HAP-1 (cell line): ENCODE data around the gene ANKRD13A.
"Not testable (repeated sequence)": the region's sequence is repeated elsewhere in the genome, so short reads cannot be mapped to it uniquely, and the experiment has no call there.

Experiments used
- DNase-seq, 2 experiments: peaks; one replicate each; pipeline ENCODE4 v3.0.0-alpha.2; 2016 to 2020; ENCODE audit warnings: low spot score in 2 of 2
- H3K27me3 ChIP-seq: fragments of 250-450 bp; sonication (Bioruptor Pico); 2 replicates; pipeline ENCODE4 v1.5.1; 2020; ENCODE audit warnings: low read depth, mild to moderate bottlenecking, moderate library complexity
- H3K36me3 ChIP-seq: fragments of 250-450 bp; sonication (Bioruptor Pico); replicated peaks from 2 replicates; pipeline ENCODE4 v1.5.1; 2020; ENCODE audit warnings: mild to moderate bottlenecking
- H3K4me1 ChIP-seq: fragments of 250-450 bp; sonication (Bioruptor Pico); 2 replicates; pipeline ENCODE4 v1.5.1; 2020; ENCODE audit warnings: mild to moderate bottlenecking
- H3K4me3 ChIP-seq: fragments of 250-450 bp; sonication (Bioruptor Pico); 2 replicates; pipeline ENCODE4 v1.5.1; 2020; ENCODE audit warnings: mild to moderate bottlenecking, moderate library complexity
- H3K9me3 ChIP-seq: fragments of 250-450 bp; sonication (Bioruptor Pico); 2 replicates; pipeline ENCODE4 v1.5.1; 2020; ENCODE audit warnings: mild to moderate bottlenecking, moderate library complexity
- in situ Hi-C: fragments of 300-500 bp; cut with MboI; formaldehyde crosslinking; loops from 3 replicates; pipeline ENCODE4 v1.14.3; 2020; ENCODE audit warnings: low sequenced_read_pairs, inconsistent platforms, mixed read lengths

The ANKRD13A gene

GRCh38 chr12:109963743-109964429, 35.3 kb upstream of the ANKRD13A start:
- no peaks in the 10 kb centered on the region for H3K9me3 ChIP-seq
- H3K36me3 ChIP-seq, result peaks cover 23% of the 10 kb centered on the region
- no peaks in the 10 kb centered on the region for H3K4me1 ChIP-seq
- no peak overlapping the region for H3K4me3 ChIP-seq
- no peaks in the 10 kb centered on the region for H3K27me3 ChIP-seq
- in situ Hi-C loops, result no loop called here
- no peak for DNase-seq

- Histone ChIP-seq H3K4me3 (no peak overlapping the region), H3K9me3 (no peaks in the 10 kb centered on the region), H3K36me3 (peaks cover 18% of the 10 kb centered on the region), H3K4me1 (no peaks in the 10 kb centered on the region), H3K27me3 (no peaks in the 10 kb centered on the region)
- no peak for DNase-seq
- in situ Hi-C loops, result no loop called here
These were observed 32.7 kb upstream of the ANKRD13A start for GRCh38 chr12:109966546-109966945.

- H3K27me3 ChIP-seq, result no peaks in the 10 kb centered on the region
These were observed 31.7 kb upstream of the ANKRD13A start for GRCh38 chr12:109967383-109968031.

GRCh38 chr12:109968032-109968420, 31.2 kb upstream of the ANKRD13A start:
- Histone ChIP-seq H3K4me1 (no peaks in the 10 kb centered on the region), H3K27me3 (no peaks in the 10 kb centered on the region), H3K4me3 (no peak overlapping the region), H3K36me3 (peaks cover 15% of the 10 kb centered on the region), H3K9me3 (no peaks in the 10 kb centered on the region)
- in situ Hi-C loops, result no loop called here
- DNase-seq, result no peak

More at GRCh38 chr12:109967383-109968031, 31.7 kb upstream of the ANKRD13A start:
- no peak for DNase-seq
- Histone ChIP-seq H3K36me3 (peaks cover 15% of the 10 kb centered on the region), H3K4me1 (no peaks in the 10 kb centered on the region), H3K9me3 (no peaks in the 10 kb centered on the region), H3K4me3 (no peak overlapping the region)
- in situ Hi-C loops, result no loop called here

- peaks cover 12% of the 10 kb centered on the region for H3K36me3 ChIP-seq
- in situ Hi-C loops, result no loop called here
- no peaks in the 10 kb centered on the region for H3K9me3 ChIP-seq
- H3K4me3 ChIP-seq, result no peak overlapping the region
- H3K4me1 ChIP-seq, result no peaks in the 10 kb centered on the region
- no peaks in the 10 kb centered on the region for H3K27me3 ChIP-seq
- DNase-seq, result no peak
These were observed 30.4 kb upstream of the ANKRD13A start for GRCh38 chr12:109968801-109969200.

- no peak for DNase-seq
- no peaks in the 10 kb centered on the region for H3K4me1 ChIP-seq
- no peaks in the 10 kb centered on the region for H3K9me3 ChIP-seq
- in situ Hi-C loops, result no loop called here
- H3K4me3 ChIP-seq, result no peak overlapping the region
- no peaks in the 10 kb centered on the region for H3K27me3 ChIP-seq
- H3K36me3 ChIP-seq, result peaks cover 21% of the 10 kb centered on the region
These were observed 26.4 kb upstream of the ANKRD13A start for GRCh38 chr12:109972821-109973220.

GRCh38 chr12:109981311-109981710, 17.9 kb upstream of the ANKRD13A start:
- in situ Hi-C loops, result no loop called here
- no peaks in the 10 kb centered on the region for H3K27me3 ChIP-seq

GRCh38 chr12:109982210-109982609, 17.0 kb upstream of the ANKRD13A start:
- H3K4me3 ChIP-seq, result no peak overlapping the region
- DNase-seq, result no peak
- H3K9me3 ChIP-seq, result no peaks in the 10 kb centered on the region
- H3K4me1 ChIP-seq, result no peaks in the 10 kb centered on the region
- in situ Hi-C loops, result no loop called here
- H3K36me3 ChIP-seq, result peaks cover 49% of the 10 kb centered on the region
- H3K27me3 ChIP-seq, result no peaks in the 10 kb centered on the region

More at GRCh38 chr12:109981311-109981710, 17.9 kb upstream of the ANKRD13A start:
- Histone ChIP-seq H3K4me3 (no peak overlapping the region), H3K4me1 (no peaks in the 10 kb centered on the region), H3K36me3 (peaks cover 53% of the 10 kb centered on the region), H3K9me3 (no peaks in the 10 kb centered on the region)
- DNase-seq, result no peak

- Histone ChIP-seq H3K9me3 (no peaks in the 10 kb centered on the region), H3K36me3 (peaks cover 56% of the 10 kb centered on the region), H3K4me3 (no peak overlapping the region), H3K4me1 (no peaks in the 10 kb centered on the region), H3K27me3 (no peaks in the 10 kb centered on the region)
- in situ Hi-C loops, result no loop called here
- no peak for DNase-seq
These were observed 15.6 kb upstream of the ANKRD13A start for GRCh38 chr12:109983432-109984142.

- H3K27me3 ChIP-seq, DNase-seq, in situ Hi-C loops, H3K4me3 ChIP-seq, H3K9me3 ChIP-seq: not testable (repeated sequence)
- Histone ChIP-seq H3K36me3 (peaks cover 43% of the 10 kb centered on the region), H3K4me1 (peaks cover 15% of the 10 kb centered on the region)
These were observed 13.0 kb upstream of the ANKRD13A start for GRCh38 chr12:109986236-109986635.

GRCh38 chr12:109987615-109988014, 11.6 kb upstream of the ANKRD13A start:
- no peak overlapping the region for H3K4me3 ChIP-seq
- peaks cover 15% of the 10 kb centered on the region for H3K4me1 ChIP-seq
- DNase-seq, result no peak
- no peaks in the 10 kb centered on the region for H3K9me3 ChIP-seq
- H3K27me3 ChIP-seq, result no peaks in the 10 kb centered on the region
- in situ Hi-C loops, result no loop called here
- peaks cover 34% of the 10 kb centered on the region for H3K36me3 ChIP-seq

- no peak overlapping the region for H3K4me3 ChIP-seq
- in situ Hi-C loops, result no loop called here
- peaks cover 31% of the 10 kb centered on the region for H3K36me3 ChIP-seq
- H3K4me1 ChIP-seq, result peaks cover 15% of the 10 kb centered on the region
- no peaks in the 10 kb centered on the region for H3K27me3 ChIP-seq
- no peaks in the 10 kb centered on the region for H3K9me3 ChIP-seq
- no peak for DNase-seq
These were observed 11.0 kb upstream of the ANKRD13A start for GRCh38 chr12:109988274-109988673.

GRCh38 chr12:109988903-109989302, 10.3 kb upstream of the ANKRD13A start:
- peaks cover 24% of the 10 kb centered on the region for H3K36me3 ChIP-seq

GRCh38 chr12:109989380-109989779, 9.8 kb upstream of the ANKRD13A start:
- DNase-seq, result peak; percentile 31 to 40
- in situ Hi-C loops, result no loop called here
- Histone ChIP-seq H3K4me3 (no peak overlapping the region), H3K36me3 (peaks cover 24% of the 10 kb centered on the region), H3K27me3 (no peaks in the 10 kb centered on the region), H3K4me1 (peaks cover 18% of the 10 kb centered on the region), H3K9me3 (no peaks in the 10 kb centered on the region)

More at GRCh38 chr12:109988903-109989302, 10.3 kb upstream of the ANKRD13A start:
- Histone ChIP-seq H3K9me3 (no peaks in the 10 kb centered on the region), H3K27me3 (no peaks in the 10 kb centered on the region), H3K4me3 (no peak overlapping the region), H3K4me1 (peaks cover 15% of the 10 kb centered on the region)
- in situ Hi-C loops, result no loop called here
- no peak for DNase-seq
